ENCODE results near the gene AATF.

- TF ChIP-seq CTCF (IDR thresholded peaks at IDR 0.05) (no peak), EZH2 (IDR thresholded peaks at IDR 0.05; ENCODE audit: borderline replicate concordance, insufficient read depth, low read depth, low read length, poor library complexity, severe bottlenecking) (no peak)
Measured at GRCh38 chr17:36923814-36924221, 24.9 kb upstream of the AATF start.

Measured in B cell (primary cell).